IMR-90 (cell line): Measurements from ENCODE around the gene KDM3A. TPM values are rescaled to one million over a fixed set of nuclear protein-coding genes. Genes with fewer than 3 reads are reported as not detected.

Source experiments
- ATAC-seq: fragments of 200-7000 bp; cut with Tn5 transposase; 2 replicates; pipeline ENCODE4 v1.9.1; 2020; ENCODE audit warnings: low read depth, mild to moderate bottlenecking, moderate library complexity
- BruUV-seq: library from RNA; stranded (reverse); fragments of 400-500 nt; replicated peaks from 2 replicates; lab custom pipeline; 2021; lab: Mats Ljungman, UMichigan
- CTCF ChIA-PET: fragments of 300-600 bp; formaldehyde crosslinking; extraction: SDS; loops from one replicate; lab custom pipeline; 2021; ENCODE audit warnings: antibody characterized with exemption; lab: Yijun Ruan, JAX
- POLR2A ChIA-PET: fragments of 300-600 bp; sonication (Branson Sonifier 250); formaldehyde crosslinking; loops from one replicate; lab custom pipeline; 2022; ENCODE audit warnings: antibody characterized with exemption; ENCODE audit not compliant: unreplicated experiment; lab: Charles Lee
- DNase-seq: peaks from one replicate; pipeline ENCODE4 v3.0.0; 2013
- H2AFZ ChIP-seq: replicated peaks from 2 replicates; pipeline ENCODE3; 2013; ENCODE audit warnings: low read length, mild to moderate bottlenecking; ENCODE audit not compliant: poor library complexity
- H2AK5ac ChIP-seq: 2 replicates; pipeline ENCODE4 v1.6.1; 2013; ENCODE audit warnings: low read depth, low read length, inconsistent platforms
- H2AK9ac ChIP-seq: replicated peaks from 2 replicates; pipeline ENCODE3; 2013; ENCODE audit warnings: mild to moderate bottlenecking, low read depth, low read length, moderate library complexity; ENCODE audit not compliant: poor library complexity
- H2BK120ac ChIP-seq: 2 replicates; pipeline ENCODE4 v1.6.1; 2013; ENCODE audit warnings: low read depth, low read length, inconsistent platforms
- H2BK15ac ChIP-seq: 3 replicates; pipeline ENCODE4 v1.6.1; 2013; ENCODE audit warnings: low read depth, low read length, inconsistent platforms
- H2BK20ac ChIP-seq: 2 replicates; pipeline ENCODE4 v1.6.1; 2013; ENCODE audit warnings: low read depth, mild to moderate bottlenecking, inconsistent platforms, low read length, moderate library complexity
- H2BK5ac ChIP-seq: 2 replicates; pipeline ENCODE4 v1.6.1; 2013; ENCODE audit warnings: mild to moderate bottlenecking, low read depth, low read length, inconsistent platforms; ENCODE audit not compliant: poor library complexity, severe bottlenecking
- H3K14ac ChIP-seq: replicated peaks from 2 replicates; pipeline ENCODE4 v1.6.1; 2013; ENCODE audit warnings: low read depth, low read length, inconsistent platforms
- H3K18ac ChIP-seq: 2 replicates; pipeline ENCODE4 v1.6.1; 2013; ENCODE audit warnings: low read depth, low read length, control low read depth
- H3K23ac ChIP-seq: 2 replicates; pipeline ENCODE4 v1.6.1; 2013; ENCODE audit warnings: low read depth, low read length, inconsistent platforms
- H3K27ac ChIP-seq: 2 replicates; pipeline ENCODE4 v1.5.1; 2013; ENCODE audit warnings: mild to moderate bottlenecking, control low read depth, low read length; ENCODE audit not compliant: insufficient read depth
- H3K27me3 ChIP-seq: 2 replicates; pipeline ENCODE4 v1.6.1; 2013; ENCODE audit warnings: low read length; ENCODE audit not compliant: control insufficient read depth, insufficient read depth
- H3K36me3 ChIP-seq: 2 replicates; pipeline ENCODE4 v1.6.1; 2013; ENCODE audit warnings: low read length, mixed read lengths; ENCODE audit not compliant: control insufficient read depth, insufficient read depth
- H3K4ac ChIP-seq: 2 replicates; pipeline ENCODE4 v1.6.1; 2013; ENCODE audit warnings: low read depth, low read length, inconsistent platforms
- H3K4me1 ChIP-seq: 2 replicates; pipeline ENCODE4 v1.6.1; 2013; ENCODE audit warnings: low read length, mixed read lengths; ENCODE audit not compliant: control insufficient read depth, insufficient read depth
- H3K4me2 ChIP-seq: 2 replicates; pipeline ENCODE4 v1.6.1; 2013; ENCODE audit warnings: low read depth, mild to moderate bottlenecking, control low read depth, low read length, moderate library complexity
- H3K4me3 ChIP-seq: 2 replicates; pipeline ENCODE4 v1.5.1; 2013; ENCODE audit warnings: low read depth, mild to moderate bottlenecking, control low read depth, low read length, moderate library complexity; ENCODE audit not compliant: insufficient read depth
- H3K56ac ChIP-seq: 2 replicates; pipeline ENCODE4 v1.6.1; 2013; ENCODE audit warnings: low read length, inconsistent platforms; ENCODE audit not compliant: insufficient read depth; ENCODE audit errors: extremely low read depth
- H3K79me1 ChIP-seq, 2 experiments: 2 replicates each; pipeline ENCODE4 v1.6.1; 2013; ENCODE audit warnings: low read length in 2 of 2, inconsistent platforms in 1 of 2, low read depth in 1 of 2
- H3K9ac ChIP-seq: 2 replicates; pipeline ENCODE4 v1.6.1; 2013; ENCODE audit warnings: low read depth, low read length, control low read depth
- H3K9me1 ChIP-seq: 2 replicates; pipeline ENCODE4 v1.6.1; 2013; ENCODE audit warnings: low read length, inconsistent platforms; ENCODE audit not compliant: insufficient read depth
- H3K9me3 ChIP-seq: 2 replicates; pipeline ENCODE4 v1.6.1; 2013; ENCODE audit warnings: low read length; ENCODE audit not compliant: control insufficient read depth, insufficient read depth
- H4K20me1 ChIP-seq: 2 replicates; pipeline ENCODE4 v1.6.1; 2013; ENCODE audit warnings: low read length, inconsistent platforms; ENCODE audit not compliant: insufficient read depth
- H4K5ac ChIP-seq: 2 replicates; pipeline ENCODE4 v1.6.1; 2013; ENCODE audit warnings: mild to moderate bottlenecking, low read depth, low read length, control low read depth
- H4K8ac ChIP-seq, 2 experiments: 2 replicates each; pipeline ENCODE4 v1.6.1; 2013; ENCODE audit warnings: low read depth in 2 of 2, low read length in 2 of 2, control low read depth in 1 of 2, inconsistent platforms in 1 of 2
- H4K91ac ChIP-seq: 2 replicates; pipeline ENCODE4 v1.6.1; 2013; ENCODE audit warnings: low read depth, low read length, inconsistent platforms; ENCODE audit not compliant: insufficient read depth
- CHD1 ChIP-seq: IDR thresholded peaks from 2 replicates; pipeline ENCODE4 v1.6.1; 2012; ENCODE audit warnings: low read depth, low read length, improper control_type of control experiment
- ELK1 ChIP-seq: fragments of 150-350 bp; IDR thresholded peaks from 2 replicates; pipeline ENCODE4 v1.6.1; 2016; ENCODE audit warnings: low read depth, mild to moderate bottlenecking, low read length, moderate library complexity, borderline replicate concordance
- FOS ChIP-seq: fragments of 150-350 bp; IDR thresholded peaks from 2 replicates; pipeline ENCODE4 v1.6.1; 2016; ENCODE audit warnings: low read depth, low read length
- MAFK ChIP-seq: IDR thresholded peaks from 2 replicates; pipeline ENCODE4 v1.6.1; 2012; ENCODE audit warnings: low read depth, low read length, improper control_type of control experiment
- NFE2L2 ChIP-seq: fragments of 150-350 bp; IDR thresholded peaks from 2 replicates; pipeline ENCODE4 v1.6.1; 2016; ENCODE audit warnings: low read depth, mild to moderate bottlenecking, low read length
- POLR2A ChIP-seq: IDR thresholded peaks from 2 replicates; pipeline ENCODE4 v1.6.1; 2012; ENCODE audit warnings: mild to moderate bottlenecking, low read depth, low read length
- RAD21 ChIP-seq: IDR thresholded peaks from 2 replicates; pipeline ENCODE4 v1.6.1; 2012; ENCODE audit warnings: low read length, improper control_type of control experiment
- RCOR1 ChIP-seq: IDR thresholded peaks from 2 replicates; pipeline ENCODE4 v1.6.1; 2012; ENCODE audit warnings: mild to moderate bottlenecking, low read length, improper control_type of control experiment; ENCODE audit not compliant: insufficient replicate concordance
- SMC3 ChIP-seq: fragments of 150-350 bp; IDR thresholded peaks from 2 replicates; pipeline ENCODE4 v1.6.1; 2016; ENCODE audit warnings: low read depth, mild to moderate bottlenecking, antibody characterized with exemption, low read length, moderate library complexity
- WGBS, 2 experiments: methylation state at CpG; one replicate each; pipeline versions ENCODE4 v1.1.5 to v1.1.7; 2013; ENCODE audit warnings: missing lambda C conversion rate in 2 of 2; ENCODE audit not compliant: insufficient read length in 1 of 2; ENCODE audit errors: extremely low coverage in 2 of 2; 5-methylcytosine and 5-hydroxymethylcytosine counted together
- dilution Hi-C: fragments of 300-500 bp; cut with HindIII; formaldehyde crosslinking; loops from one replicate; pipeline ENCODE4 v1.14.3; 2018; ENCODE audit warnings: low sequenced_read_pairs; ENCODE audit not compliant: unreplicated experiment
- in situ Hi-C: fragments of 300-500 bp; cut with MboI; formaldehyde crosslinking; loops from 3 replicates; pipeline ENCODE4 v1.14.3; 2019; ENCODE audit warnings: low sequenced_read_pairs, inconsistent platforms, mixed read lengths
- intact Hi-C: fragments of 100-400 bp; cut with micrococcal nuclease; formaldehyde crosslinking; loops from 2 replicates; pipeline ENCODE4 v1.10.0; 2022
- polyA plus RNA-seq, 3 experiments: library from polyadenylated mRNA; depleted of rRNA; stranded (reverse); fragments of >200 nt; gene quantifications; 2 replicates each; pipeline ENCODE4 v1.2.3, GENCODE V29; 2012; ENCODE audit warnings: low replicate concordance in 1 of 3
- total RNA-seq: library from RNA; depleted of rRNA; stranded (reverse); fragments of >200 nt; gene quantifications from 2 replicates; pipeline ENCODE4 v1.2.3, GENCODE V29; 2012
- TF ChIP-seq, protein P1 (sequence below): fragments of 150-350 bp; IDR thresholded peaks from 2 replicates; pipeline ENCODE4 v1.6.1; 2017; ENCODE audit warnings: mild to moderate bottlenecking, antibody characterized with exemption, low read length, low read depth

The KDM3A gene
- total and polyA plus RNA-seq, 2 of the 4 experiments (the other 2 are of a cell fraction): 24.8 to 33.3 TPM

- Histone ChIP-seq H2AFZ (no peak overlapping the region), H3K18ac (no peak overlapping the region), H2AK5ac (no peak overlapping the region), H3K27me3 (peaks cover 8% of the 10 kb centered on the region), H3K4ac (no peak overlapping the region), H2BK20ac (no peak overlapping the region), H2AK9ac (no peak overlapping the region), H4K91ac (no peak overlapping the region), H3K36me3 (no peaks in the 10 kb centered on the region), H2BK5ac (no peak overlapping the region), H3K9me3 (0 out of 2 replicates have a peak, but pooled peaks cover 2% of the 10 kb centered on the region), H2BK120ac (no peak overlapping the region), H3K14ac (no peak overlapping the region), H3K9me1 (no peaks in the 10 kb centered on the region), H3K23ac (no peak overlapping the region), H3K4me1 (no peaks in the 10 kb centered on the region), H4K8ac (no peak overlapping the region), H2BK15ac (no peak overlapping the region), H3K27ac (no peak overlapping the region), H4K20me1 (no peaks in the 10 kb centered on the region), H3K4me2 (no peak overlapping the region), H4K5ac (no peak overlapping the region), H3K79me1 (no peaks in the 10 kb centered on the region), H3K4me3 (no peak overlapping the region), H3K9ac (no peak overlapping the region), H3K56ac (no peak overlapping the region)
- dilution Hi-C loops: no loop called here
- WGBS, 2 experiments: 69% methylated on average over 3 of the region's 4 CpGs; no CpG with 5 or more reads in 1 of the 2 experiments
- intact Hi-C loops: no loop called here
- ATAC-seq (no peak), DNase-seq (no peak)
- in situ Hi-C loops: no loop called here
- no TSS peak for BruUV-seq
- POLR2A ChIA-PET: no interaction called here
- TF ChIP-seq, protein P1, sequence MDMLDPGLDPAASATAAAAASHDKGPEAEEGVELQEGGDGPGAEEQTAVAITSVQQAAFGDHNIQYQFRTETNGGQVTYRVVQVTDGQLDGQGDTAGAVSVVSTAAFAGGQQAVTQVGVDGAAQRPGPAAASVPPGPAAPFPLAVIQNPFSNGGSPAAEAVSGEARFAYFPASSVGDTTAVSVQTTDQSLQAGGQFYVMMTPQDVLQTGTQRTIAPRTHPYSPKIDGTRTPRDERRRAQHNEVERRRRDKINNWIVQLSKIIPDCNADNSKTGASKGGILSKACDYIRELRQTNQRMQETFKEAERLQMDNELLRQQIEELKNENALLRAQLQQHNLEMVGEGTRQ: no peak
- no peak for TF ChIP-seq CHD1
- no peak for TF ChIP-seq NFE2L2
- TF ChIP-seq RCOR1: no peak
- TF ChIP-seq SMC3: no peak
- no peak for TF ChIP-seq RAD21
- TF ChIP-seq POLR2A: no peak
- TF ChIP-seq ELK1: no peak
- no peak for TF ChIP-seq MAFK
- no peak for TF ChIP-seq FOS
- CTCF ChIA-PET: no interaction called here
Measured at GRCh38 chr2:86426271-86426670, 14.9 kb upstream of the KDM3A start.
